H1 (cell line): ENCODE data around the gene SKAP2. TPM values are rescaled to one million over a fixed set of nuclear protein-coding genes. Genes with fewer than 3 reads are reported as not detected.

ENCODE experiments used
- BCL11A ChIP-seq, 2 experiments: IDR thresholded peaks; one replicate each; pipeline ENCODE4 v1.6.1; 2011; ENCODE audit warnings: low read depth in 2 of 2, low read length in 2 of 2, mild to moderate bottlenecking in 2 of 2
- NANOG ChIP-seq: IDR thresholded peaks from 2 replicates; pipeline ENCODE4 v1.6.1; 2011; ENCODE audit warnings: low read length, low read depth, mild to moderate bottlenecking, inconsistent platforms; ENCODE audit not compliant: insufficient read depth, poor library complexity, severe bottlenecking
- RBBP5 ChIP-seq: IDR thresholded peaks from 2 replicates; pipeline ENCODE4 v1.7.1; 2012; ENCODE audit warnings: low read depth, mild to moderate bottlenecking, inconsistent platforms, low read length, moderate library complexity, borderline replicate concordance
- polyA plus RNA-seq, 7 experiments: library from polyadenylated mRNA; depleted of rRNA in 3 of 7; stranded (reverse) in 5 of 7; unstranded in 2 of 7; fragments of >200 nt in 5 of 7; fragments of 200-250 nt in 2 of 7; gene quantifications; 1 replicate in 5 of 7; 2 replicates in 1 of 7; 4 replicates in 1 of 7; pipeline versions ENCODE4 v1.2.1 to v1.2.3, GENCODE V29; 2011 to 2013; ENCODE audit warnings: missing spikeins in 2 of 7, mixed read lengths in 2 of 7
- total RNA-seq: library from RNA; stranded (reverse); fragmentation: NEBNext Ultra II Directional; extraction: Animal tissue kit (Norgen Biotek cat#: 25700); gene quantifications from 2 replicates; pipeline ENCODE4 v1.2.1, GENCODE V29; 2021
- TF ChIP-seq, protein P1 (sequence below): IDR thresholded peaks from 2 replicates; pipeline ENCODE4 v1.6.1; 2011; ENCODE audit warnings: low read length, improper control_type of control experiment

SKAP2 gene
- total and polyA plus RNA-seq, 2 of the 8 experiments (the other 6 are each of a cell fraction or from before 2014, with no cell fraction given) = 0.53 to 5.1 TPM

DNA sequence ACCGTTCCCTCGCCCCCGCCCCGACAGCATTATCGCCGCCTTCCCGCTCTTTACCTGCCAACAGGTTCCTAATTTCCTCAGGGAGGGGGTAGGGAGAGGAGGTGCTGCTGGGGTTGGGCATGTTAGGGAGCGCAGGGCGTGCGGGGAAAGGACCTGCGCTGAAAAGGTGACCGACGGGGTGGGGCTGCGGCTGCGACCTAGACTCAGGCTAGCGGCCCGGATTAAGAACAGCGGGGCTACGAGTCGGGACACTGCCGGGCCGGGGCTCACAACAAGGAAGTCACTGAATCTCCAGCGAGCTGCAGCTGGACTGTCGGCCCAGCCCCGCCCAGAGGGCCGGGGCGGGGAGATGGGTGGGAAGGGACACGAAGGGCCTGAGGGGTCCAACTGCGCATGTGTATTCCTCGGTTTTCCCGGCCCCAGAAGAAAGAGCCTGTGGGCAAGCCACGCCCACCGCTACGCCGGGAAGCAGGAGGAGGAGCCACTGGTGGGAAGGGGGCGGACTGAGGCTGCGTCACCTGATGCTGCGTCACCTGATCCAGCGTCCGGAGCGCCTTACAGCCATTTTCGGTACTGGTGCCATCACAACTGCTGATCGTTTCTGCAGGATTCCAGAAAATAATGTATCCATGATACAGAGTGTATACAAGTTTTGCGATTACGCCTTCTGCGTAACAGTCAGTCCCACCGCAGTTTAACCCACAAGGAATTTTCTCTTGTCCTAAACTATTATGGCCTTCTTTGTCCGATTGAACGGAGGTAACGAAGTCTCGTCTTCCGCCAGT lies at the start of gene SKAP2 (continued):
- TF ChIP-seq, protein P1, sequence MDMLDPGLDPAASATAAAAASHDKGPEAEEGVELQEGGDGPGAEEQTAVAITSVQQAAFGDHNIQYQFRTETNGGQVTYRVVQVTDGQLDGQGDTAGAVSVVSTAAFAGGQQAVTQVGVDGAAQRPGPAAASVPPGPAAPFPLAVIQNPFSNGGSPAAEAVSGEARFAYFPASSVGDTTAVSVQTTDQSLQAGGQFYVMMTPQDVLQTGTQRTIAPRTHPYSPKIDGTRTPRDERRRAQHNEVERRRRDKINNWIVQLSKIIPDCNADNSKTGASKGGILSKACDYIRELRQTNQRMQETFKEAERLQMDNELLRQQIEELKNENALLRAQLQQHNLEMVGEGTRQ = peak; percentile 98
- TF ChIP-seq RBBP5 = no peak; the same call in 1 of the 2 replicates
- no peak for TF ChIP-seq NANOG
- TF ChIP-seq BCL11A (IDR thresholded peaks at IDR 0.05; ENCODE audit: low read depth in 2 of 2, low read length in 2 of 2) = no peak
- TF ChIP-seq, all 59 proteins: peak for 28
